ENCODE data around the gene ZNF616.

DNA sequence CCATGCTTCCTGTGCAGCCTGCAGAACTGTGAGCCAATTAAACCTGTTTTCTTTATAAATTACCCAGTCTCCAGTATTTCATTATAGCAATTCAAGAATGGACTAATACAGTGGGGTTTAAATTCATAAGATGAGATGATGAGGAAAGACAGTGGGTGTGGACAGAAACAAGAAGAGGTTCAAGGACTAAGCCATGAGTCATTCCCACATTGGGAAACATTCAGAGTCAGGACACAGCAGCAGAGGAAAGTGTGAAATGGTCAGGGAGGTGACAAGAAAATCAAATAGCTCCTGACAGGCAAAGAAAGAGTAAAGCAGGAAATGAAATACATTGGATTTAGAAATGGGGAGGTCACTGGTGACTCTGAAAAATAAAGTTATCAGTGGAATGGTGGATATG is 53.3 kb downstream of the ZNF616 start:
- no peak for TF ChIP-seq SUZ12 (IDR thresholded peaks at IDR 0.05; ENCODE audit: extremely low read depth, insufficient read depth, insufficient read length)
- TF ChIP-seq ZNF274 (IDR thresholded peaks at IDR 0.05; ENCODE audit: low read depth, low read length) = no peak
- no peak for TF ChIP-seq YY1 (IDR thresholded peaks at IDR 0.05; ENCODE audit: insufficient read depth, insufficient read length)
